HCT116 (cell line): Measurements from ENCODE around the gene UQCRFS1. TPM values are rescaled to one million over a fixed set of nuclear protein-coding genes. Genes with fewer than 3 reads are reported as not detected.

ENCODE experiments used
- ATAC-seq: fragments of 200-7000 bp; cut with Tn5 transposase; 2 replicates; pipeline ENCODE4 v1.9.1; 2020; ENCODE audit warnings: mild to moderate bottlenecking, moderate library complexity
- BruUV-seq: library from RNA; stranded (reverse); fragments of 400-500 nt; replicated peaks from 2 replicates; lab custom pipeline; 2021; lab: Mats Ljungman, UMichigan
- CTCF ChIA-PET: fragments of 300-600 bp; sonication (Branson Sonifier 250); formaldehyde crosslinking; loops from one replicate; lab custom pipeline; 2021; ENCODE audit warnings: antibody characterized with exemption; lab: Charles Lee
- POLR2A ChIA-PET: fragments of 300-600, 350-600 bp; sonication (Branson Sonifier 250); formaldehyde crosslinking; loops from one replicate; lab custom pipeline; 2021; ENCODE audit warnings: antibody characterized with exemption; lab: Charles Lee
- RAD21 ChIA-PET, 2 experiments: fragments of 300-600 bp; sonication (Branson Sonifier 250); formaldehyde crosslinking; loops; one replicate each; lab custom pipeline; 2023; ENCODE audit warnings: low total read pairs in 2 of 2; ENCODE audit not compliant: uncharacterized antibody in 2 of 2, unreplicated experiment in 2 of 2, low non-redundant PET in 1 of 2; lab: Charles Lee
- DNase-seq: peaks from one replicate; pipeline ENCODE4 v3.0.0-alpha.2; 2010; ENCODE audit warnings: low read depth, low spot score
- H2AFZ ChIP-seq: fragments of 200-600 bp; shearing (Covaris generic), sonication (generic); 2 replicates; pipeline ENCODE4 v1.6.1; 2017; ENCODE audit warnings: low read depth, mixed run types, mixed read lengths, antibody characterized with exemption, low read length; ENCODE audit not compliant: poor library complexity, severe bottlenecking
- H3K27ac ChIP-seq: 2 replicates; pipeline ENCODE4 v1.5.1; 2012; ENCODE audit warnings: low read depth, low read length
- H3K27me3 ChIP-seq: fragments of 200-600 bp; sonication (generic); 2 replicates; pipeline ENCODE4 v1.6.1; 2016; ENCODE audit warnings: mixed run types, low read length, mixed read lengths; ENCODE audit not compliant: insufficient read depth
- H3K36me3 ChIP-seq, 2 experiments: fragments of 200-500 bp in 1 of 2; fragments of 200-600 bp in 1 of 2; sonication (Bioruptor generic) in 1 of 2; sonication (generic) in 1 of 2; 2 replicates each; pipeline versions ENCODE4 v1.5.1 to v1.6.1; 2014 to 2016; ENCODE audit warnings: low read length in 2 of 2, inconsistent platforms in 1 of 2, mixed read lengths in 1 of 2, mixed run types in 1 of 2; ENCODE audit not compliant: insufficient read depth in 2 of 2, control insufficient read depth in 1 of 2
- H3K4me1 ChIP-seq, 2 experiments: fragments of 200-600 bp in 1 of 2; sonication (generic) in 1 of 2; 2 replicates each; pipeline versions ENCODE4 v1.5.1 to v1.6.1; 2012 to 2017; ENCODE audit warnings: low read length in 2 of 2, inconsistent platforms in 1 of 2, mild to moderate bottlenecking in 1 of 2, mixed read lengths in 1 of 2, mixed run types in 1 of 2, moderate library complexity in 1 of 2; ENCODE audit not compliant: insufficient read depth in 2 of 2, control insufficient read depth in 1 of 2
- H3K4me2 ChIP-seq: fragments of 200-600 bp; sonication (generic); 2 replicates; pipeline ENCODE4 v1.6.1; 2017; ENCODE audit warnings: mixed run types, low read length, mixed read lengths
- H3K4me3 ChIP-seq, 2 experiments: fragments of 200-600 bp in 1 of 2; sonication (generic) in 1 of 2; replicated peaks in 1 of 2; 2 replicates each; pipeline ENCODE4 v1.5.1; 2011 to 2016; ENCODE audit warnings: low read length in 2 of 2, control low read depth in 1 of 2, low read depth in 1 of 2, mild to moderate bottlenecking in 1 of 2, mixed read lengths in 1 of 2, mixed run types in 1 of 2
- H3K79me2 ChIP-seq: fragments of 200-600 bp; sonication (generic); 2 replicates; pipeline ENCODE4 v1.6.1; 2017; ENCODE audit warnings: mild to moderate bottlenecking, mixed run types, low read length, moderate library complexity, mixed read lengths; ENCODE audit not compliant: insufficient read depth
- H3K9ac ChIP-seq: fragments of 200-600 bp; sonication (generic); 2 replicates; pipeline ENCODE4 v1.6.1; 2016; ENCODE audit warnings: low read length, mixed read lengths
- H3K9me2 ChIP-seq: fragments of 200-600 bp; sonication (generic), shearing (Covaris generic); 2 replicates; pipeline ENCODE4 v1.6.1; 2017; ENCODE audit warnings: mixed run types, mild to moderate bottlenecking, moderate library complexity; ENCODE audit not compliant: insufficient read depth
- H3K9me3 ChIP-seq, 2 experiments: fragments of 200-500 bp in 1 of 2; fragments of 200-600 bp in 1 of 2; sonication (Bioruptor generic) in 1 of 2; sonication (generic) in 1 of 2; 2 replicates each; pipeline ENCODE4 v1.6.1; 2014 to 2017; ENCODE audit warnings: low read length in 2 of 2, mixed read lengths in 2 of 2, inconsistent platforms in 1 of 2, low read depth in 1 of 2, mild to moderate bottlenecking in 1 of 2, mixed run types in 1 of 2, moderate library complexity in 1 of 2; ENCODE audit not compliant: control insufficient read depth in 1 of 2, insufficient read depth in 1 of 2
- H4K20me1 ChIP-seq: fragments of 200-600 bp; sonication (generic), shearing (Covaris generic); 2 replicates; pipeline ENCODE4 v1.6.1; 2017; ENCODE audit warnings: mixed run types, mild to moderate bottlenecking, moderate library complexity; ENCODE audit not compliant: insufficient read depth
- EGR1 ChIP-seq: IDR thresholded peaks from 2 replicates; pipeline ENCODE4 v1.6.1; 2012; ENCODE audit warnings: low read depth
- POLR2A ChIP-seq: IDR thresholded peaks from 2 replicates; pipeline ENCODE4 v1.7.0; 2011; ENCODE audit warnings: borderline replicate concordance; ENCODE audit not compliant: insufficient read depth, insufficient read length; ENCODE audit errors: extremely low read depth
- SIN3A ChIP-seq: IDR thresholded peaks from 2 replicates; pipeline ENCODE4 v1.6.1; 2012; ENCODE audit warnings: low read depth
- SP1 ChIP-seq: IDR thresholded peaks from 2 replicates; pipeline ENCODE4 v1.6.1; 2012; ENCODE audit warnings: low read depth
- YY1 ChIP-seq: IDR thresholded peaks from 2 replicates; pipeline ENCODE4 v1.6.1; 2011; ENCODE audit warnings: low read length, low read depth, moderate library complexity, mild to moderate bottlenecking; ENCODE audit not compliant: insufficient replicate concordance; ENCODE audit errors: extremely low read depth
- ZFX ChIP-seq: fragments of 450-650 bp; IDR thresholded peaks from 2 replicates; pipeline ENCODE4 v1.6.1; 2017
- intact Hi-C: fragments of 100-400 bp; cut with micrococcal nuclease; formaldehyde crosslinking; loops from 2 replicates; pipeline ENCODE4 v1.10.0; 2022
- total RNA-seq: library from RNA; stranded (reverse); gene quantifications from one replicate; pipeline ENCODE4 v1.2.1, GENCODE V29; 2021; ENCODE audit not compliant: unreplicated experiment
- TF ChIP-seq, protein P1 (sequence below): IDR thresholded peaks from 2 replicates; pipeline ENCODE4 v1.6.1; 2011; ENCODE audit warnings: mild to moderate bottlenecking, low read length, moderate library complexity; ENCODE audit not compliant: insufficient replicate concordance; ENCODE audit errors: extremely low read depth
- TF ChIP-seq, protein P2 (sequence below): IDR thresholded peaks from 2 replicates; pipeline ENCODE4 v1.6.1; 2012; ENCODE audit warnings: low read depth
- TF ChIP-seq, protein P3 (sequence below): IDR thresholded peaks from 2 replicates; pipeline ENCODE4 v1.6.1; 2012

Gene UQCRFS1
- total RNA-seq, 1 experiment from 2014 or later, result 45.8 TPM

DNA sequence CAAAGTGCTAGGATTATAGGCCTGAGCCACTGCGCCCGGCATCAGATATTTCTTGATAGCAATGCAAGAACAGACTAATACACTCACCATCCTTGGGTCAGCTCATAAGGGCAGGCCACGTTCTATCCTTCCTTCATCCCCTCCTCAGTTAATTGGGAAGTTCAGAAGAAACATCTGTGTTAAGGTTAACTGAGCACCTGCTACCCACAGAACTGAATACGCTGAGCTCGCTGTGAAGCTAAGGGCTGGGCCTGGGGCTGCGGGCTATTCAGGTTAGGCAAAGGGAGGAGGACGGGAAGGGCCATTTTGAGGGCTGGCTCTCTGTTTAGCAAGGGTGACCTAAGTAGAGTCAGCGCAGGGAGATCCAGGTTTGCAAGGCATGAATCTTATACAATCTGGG, 43.0 kb upstream of the UQCRFS1 start:
- ChIA-PET CTCF (interaction anchor here (2.3 kb wide), 1 partner anchor 7 kb away, joined by 7 read pairs; no protein-coding TSS in a partner anchor), POLR2A (no interaction called here), RAD21 (no interaction called here)
- no peaks in the 10 kb centered on the region for H3K9me2 ChIP-seq
- intact Hi-C loops, result loop anchor here (10.0 kb wide), 1 partner anchor 511 kb away; no protein-coding TSS in a partner anchor
- H2AFZ ChIP-seq, result no peak overlapping the region
- TF ChIP-seq, protein P1, sequence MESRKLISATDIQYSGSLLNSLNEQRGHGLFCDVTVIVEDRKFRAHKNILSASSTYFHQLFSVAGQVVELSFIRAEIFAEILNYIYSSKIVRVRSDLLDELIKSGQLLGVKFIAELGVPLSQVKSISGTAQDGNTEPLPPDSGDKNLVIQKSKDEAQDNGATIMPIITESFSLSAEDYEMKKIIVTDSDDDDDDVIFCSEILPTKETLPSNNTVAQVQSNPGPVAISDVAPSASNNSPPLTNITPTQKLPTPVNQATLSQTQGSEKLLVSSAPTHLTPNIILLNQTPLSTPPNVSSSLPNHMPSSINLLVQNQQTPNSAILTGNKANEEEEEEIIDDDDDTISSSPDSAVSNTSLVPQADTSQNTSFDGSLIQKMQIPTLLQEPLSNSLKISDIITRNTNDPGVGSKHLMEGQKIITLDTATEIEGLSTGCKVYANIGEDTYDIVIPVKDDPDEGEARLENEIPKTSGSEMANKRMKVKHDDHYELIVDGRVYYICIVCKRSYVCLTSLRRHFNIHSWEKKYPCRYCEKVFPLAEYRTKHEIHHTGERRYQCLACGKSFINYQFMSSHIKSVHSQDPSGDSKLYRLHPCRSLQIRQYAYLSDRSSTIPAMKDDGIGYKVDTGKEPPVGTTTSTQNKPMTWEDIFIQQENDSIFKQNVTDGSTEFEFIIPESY, result no peak
- TF ChIP-seq, protein P2, sequence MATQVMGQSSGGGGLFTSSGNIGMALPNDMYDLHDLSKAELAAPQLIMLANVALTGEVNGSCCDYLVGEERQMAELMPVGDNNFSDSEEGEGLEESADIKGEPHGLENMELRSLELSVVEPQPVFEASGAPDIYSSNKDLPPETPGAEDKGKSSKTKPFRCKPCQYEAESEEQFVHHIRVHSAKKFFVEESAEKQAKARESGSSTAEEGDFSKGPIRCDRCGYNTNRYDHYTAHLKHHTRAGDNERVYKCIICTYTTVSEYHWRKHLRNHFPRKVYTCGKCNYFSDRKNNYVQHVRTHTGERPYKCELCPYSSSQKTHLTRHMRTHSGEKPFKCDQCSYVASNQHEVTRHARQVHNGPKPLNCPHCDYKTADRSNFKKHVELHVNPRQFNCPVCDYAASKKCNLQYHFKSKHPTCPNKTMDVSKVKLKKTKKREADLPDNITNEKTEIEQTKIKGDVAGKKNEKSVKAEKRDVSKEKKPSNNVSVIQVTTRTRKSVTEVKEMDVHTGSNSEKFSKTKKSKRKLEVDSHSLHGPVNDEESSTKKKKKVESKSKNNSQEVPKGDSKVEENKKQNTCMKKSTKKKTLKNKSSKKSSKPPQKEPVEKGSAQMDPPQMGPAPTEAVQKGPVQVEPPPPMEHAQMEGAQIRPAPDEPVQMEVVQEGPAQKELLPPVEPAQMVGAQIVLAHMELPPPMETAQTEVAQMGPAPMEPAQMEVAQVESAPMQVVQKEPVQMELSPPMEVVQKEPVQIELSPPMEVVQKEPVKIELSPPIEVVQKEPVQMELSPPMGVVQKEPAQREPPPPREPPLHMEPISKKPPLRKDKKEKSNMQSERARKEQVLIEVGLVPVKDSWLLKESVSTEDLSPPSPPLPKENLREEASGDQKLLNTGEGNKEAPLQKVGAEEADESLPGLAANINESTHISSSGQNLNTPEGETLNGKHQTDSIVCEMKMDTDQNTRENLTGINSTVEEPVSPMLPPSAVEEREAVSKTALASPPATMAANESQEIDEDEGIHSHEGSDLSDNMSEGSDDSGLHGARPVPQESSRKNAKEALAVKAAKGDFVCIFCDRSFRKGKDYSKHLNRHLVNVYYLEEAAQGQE, result no peak
- TF ChIP-seq SP1, result no peak
- no peak for TF ChIP-seq YY1
- TF ChIP-seq POLR2A, result no peak
- TF ChIP-seq, protein P3, sequence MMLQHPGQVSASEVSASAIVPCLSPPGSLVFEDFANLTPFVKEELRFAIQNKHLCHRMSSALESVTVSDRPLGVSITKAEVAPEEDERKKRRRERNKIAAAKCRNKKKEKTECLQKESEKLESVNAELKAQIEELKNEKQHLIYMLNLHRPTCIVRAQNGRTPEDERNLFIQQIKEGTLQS, result no peak
- TF ChIP-seq ZFX, result no peak
- no peak for TF ChIP-seq SIN3A
- TF ChIP-seq EGR1, result no peak
- H3K27me3 ChIP-seq, result no peaks in the 10 kb centered on the region
- DNase-seq (no peak), ATAC-seq (no peak)
- no peaks in the 10 kb centered on the region for H3K4me1 ChIP-seq
- no peaks in the 10 kb centered on the region for H3K36me3 ChIP-seq
- no peaks in the 10 kb centered on the region for H3K79me2 ChIP-seq
- no peak overlapping the region for H3K4me3 ChIP-seq
- H3K9me3 ChIP-seq, result no peaks in the 10 kb centered on the region; a peak in 1 of 4 replicates
- H4K20me1 ChIP-seq, result no peaks in the 10 kb centered on the region
- no TSS peak for BruUV-seq
- no peak overlapping the region for H3K9ac ChIP-seq
- no peak overlapping the region for H3K4me2 ChIP-seq
- no peak overlapping the region for H3K27ac ChIP-seq
